Measurements from ENCODE around the gene SPEG. TPM values are rescaled to one million over a fixed set of nuclear protein-coding genes. Genes with fewer than 3 reads are reported as not detected.

SPEG gene
- total and polyA plus RNA-seq, 2 of the 8 experiments (the other 6 are each of a cell fraction or from before 2014, with no cell fraction given) = 19.9 to 32.0 TPM

DNA sequence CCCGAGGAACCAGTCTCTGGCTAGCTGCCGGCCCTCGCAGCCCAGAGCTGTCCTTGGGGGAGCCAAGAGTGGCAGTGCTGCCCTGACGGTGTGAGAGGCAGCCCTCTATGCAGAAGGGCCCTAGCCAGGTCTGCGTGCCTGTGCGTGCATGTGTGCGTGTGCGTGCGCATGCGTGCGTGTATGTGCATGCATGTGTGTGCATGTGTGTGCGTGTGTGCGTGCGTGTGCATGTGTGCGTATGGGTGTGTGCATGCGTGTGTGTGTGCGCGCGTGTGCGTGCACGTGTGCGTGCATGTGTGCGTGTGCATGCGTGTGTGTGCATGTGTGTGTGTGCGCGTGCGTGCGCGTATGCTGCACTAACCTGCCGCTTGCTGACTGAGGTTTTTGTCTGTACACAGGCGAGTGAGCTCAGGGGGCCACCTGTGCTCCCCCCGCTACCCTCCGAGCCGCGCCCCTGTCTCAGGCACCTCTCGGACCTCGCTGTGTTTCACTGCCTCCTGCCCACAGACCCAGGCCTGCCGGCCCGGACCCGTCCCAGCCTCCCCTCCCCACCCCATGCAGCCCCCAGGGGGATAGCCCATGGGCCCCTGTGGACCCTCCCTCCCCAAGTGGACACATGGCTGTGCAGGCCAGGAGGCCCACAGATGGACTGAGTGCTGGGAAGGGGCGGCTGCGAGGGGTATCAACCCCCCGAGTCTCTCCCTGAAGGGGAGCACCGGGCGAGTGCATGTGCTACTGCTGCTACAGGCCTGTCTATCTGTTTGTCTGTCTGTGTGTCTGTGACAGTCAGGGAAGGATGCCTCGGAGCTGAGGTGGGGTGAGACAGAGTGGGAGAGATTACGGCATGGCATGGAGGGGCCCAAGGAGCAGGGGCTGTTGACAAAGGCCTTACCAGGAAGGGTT lies 31.3 kb downstream of the SPEG start:
- Histone ChIP-seq H3K27ac (ENCODE audit: low read depth, low read length) (no peak overlapping the region), H2BK15ac (ENCODE audit: low read length) (no peak overlapping the region), H4K8ac (ENCODE audit: extremely low read depth, insufficient read depth, low read length) (no peak overlapping the region), H4K20me1 (replicated peaks in 1 of 2; ENCODE audit: control insufficient read depth in 1 of 2, insufficient read depth in 2 of 2, low read length in 2 of 2) (peaks cover 0 to 3% of the 10 kb centered on the region in 2 experiments), H3K23me2 (ENCODE audit: low read depth, low read length) (no peaks in the 10 kb centered on the region; the same call in 1 of the 2 replicates), H4K5ac (ENCODE audit: insufficient read length, low read depth, low read length) (no peak overlapping the region), H3K18ac (ENCODE audit: extremely low read depth, low read length) (no peak overlapping the region), H3K23ac (ENCODE audit: insufficient read length) (no peak overlapping the region), H2BK5ac (ENCODE audit: low read depth, low read length) (peak overlapping the region; percentile 47; the same call in 1 of the 2 replicates), H2BK20ac (ENCODE audit: low read length) (no peak overlapping the region), H2BK120ac (replicated peaks; ENCODE audit: low read depth, low read length) (no peak overlapping the region), H3K56ac (replicated peaks; ENCODE audit: insufficient read length, low read depth, low read length) (no peak overlapping the region), H4K91ac (replicated peaks; ENCODE audit: insufficient read length, low read length) (no peak overlapping the region), H3K79me2 (ENCODE audit: control insufficient read depth in 1 of 2, insufficient read depth in 2 of 2, low read length in 2 of 2) (no peaks in the 10 kb centered on the region), H3K36me3 (ENCODE audit: control insufficient read depth in 2 of 4, insufficient read depth in 4 of 4, low read length in 3 of 4) (peaks cover 0 to 6% (median under 1%) of the 10 kb centered on the region in 4 experiments; a peak in 1 of 8 replicates), H3K4ac (replicated peaks; ENCODE audit: insufficient read length, low read depth, low read length) (no peak overlapping the region), H3K9ac (replicated peaks in 1 of 4; ENCODE audit: extremely low read depth in 1 of 4, low read depth in 3 of 4, low read length in 3 of 4) (no peak overlapping the region), H3K4me3 (ENCODE audit: extremely low read depth in 1 of 4, insufficient read depth in 2 of 4, low read depth in 3 of 4, low read length in 4 of 4) (no peak overlapping the region), H3K14ac (ENCODE audit: insufficient read length) (no peak overlapping the region), H3K4me2 (ENCODE audit: insufficient read depth in 1 of 2, low read depth in 2 of 2, low read length in 2 of 2) (no peak overlapping the region), H2AFZ (ENCODE audit: low read length) (no peak overlapping the region), H3K9me3 (ENCODE audit: insufficient read depth in 2 of 2, low read depth in 1 of 2, low read length in 1 of 2) (no peaks in the 10 kb centered on the region), H3K79me1 (ENCODE audit: low read depth, low read length) (no peaks in the 10 kb centered on the region), H3K4me1 (replicated peaks in 1 of 4; ENCODE audit: control insufficient read depth in 3 of 4, insufficient read depth in 4 of 4, low read length in 3 of 4) (peaks cover 6 to 9% (median 8%) of the 10 kb centered on the region in 4 experiments), H3K27me3 (replicated peaks in 1 of 4; ENCODE audit: control insufficient read depth in 3 of 4, extremely low read depth in 1 of 4, insufficient read depth in 3 of 4, low read length in 3 of 4) (no peaks in the 10 kb centered on the region), H2AK5ac (ENCODE audit: low read depth, low read length) (no peak overlapping the region), H2BK12ac (ENCODE audit: low read depth, low read length) (no peak overlapping the region)
- ChIA-PET POLR2A (ENCODE audit: partially characterized antibody) (interaction anchor here (0.6 to 2.1 kb wide), 2 partner anchors 11 to 36 kb away, joined by 3 to 5 read pairs; no protein-coding TSS in a partner anchor), CTCF (ENCODE audit: partially characterized antibody) (interaction anchor here (1.0 to 113.1 kb wide), 4 partner anchors 8 to 346 kb away, joined by 4 to 7248 read pairs (median 3648); partner anchors contain the start of genes ASIC4, CHPF, DES and GMPPA)
- 88% methylated on average over 38 of the region's 47 CpGs; no CpG with 5 or more reads in 1 of the 2 experiments for WGBS, 2 experiments (ENCODE audit: extremely low coverage in 1 of 2, insufficient coverage in 1 of 2, insufficient read length in 1 of 2, insufficient replicate concordance in 2 of 2, low coverage in 1 of 2, low lambda C conversion rate in 2 of 2, missing lambda C conversion rate in 1 of 2)
- no peak for FAIRE-seq
- DNase-seq (ENCODE audit: low read depth in 1 of 2, low spot score in 2 of 2) = no peak
- TF ChIP-seq JUND (IDR thresholded peaks at IDR 0.05; ENCODE audit: low read length) (no peak), USF2 (IDR thresholded peaks at IDR 0.05; ENCODE audit: low read length) (no peak), KDM1A (IDR thresholded peaks at IDR 0.05; ENCODE audit: borderline replicate concordance, low read length) (no peak), JUN (IDR thresholded peaks at IDR 0.05; ENCODE audit: low read depth, low read length) (no peak), SUZ12 (IDR thresholded peaks at IDR 0.05; ENCODE audit: low read length) (no peak), BCL11A (IDR thresholded peaks at IDR 0.05; ENCODE audit: low read depth in 2 of 2, low read length in 2 of 2) (no peak), TCF12 (IDR thresholded peaks at IDR 0.05; ENCODE audit: low read depth, low read length) (no peak), HDAC2 (IDR thresholded peaks at IDR 0.05; ENCODE audit: borderline replicate concordance in 1 of 2, low read depth in 2 of 2, low read length in 2 of 2) (no peak), EGR1 (IDR thresholded peaks at IDR 0.05; ENCODE audit: borderline replicate concordance, low read depth, low read length) (no peak), SIRT6 (IDR thresholded peaks at IDR 0.05; ENCODE audit: low read length) (no peak)
